GM19452 (cell line): ENCODE measurements around the gene CHRNA5.
A peak's percentile ranks its signal among the peaks of the same experiment; 100 is the strongest.
"Not testable (repeated sequence)": the region's sequence is repeated elsewhere in the genome, so short reads cannot be mapped to it uniquely, and the experiment has no call there.

Experiments
- ATAC-seq: cut with Tn5 transposase; IDR thresholded peaks from one replicate; pipeline ENCODE4 v1.9.1; 2021; ENCODE audit not compliant: unreplicated experiment

The CHRNA5 gene

GRCh38 chr15:78565097-78565950, at the start of gene CHRNA5:
Gene CHRNA5 (plus strand): TSS chr15:78565520. CDS start chr15:78565720, 200 bp downstream.
- ATAC-seq: peak; percentile 70

GRCh38 chr15:78520035-78520434, 45.3 kb upstream of the CHRNA5 start:
- not testable (repeated sequence) for ATAC-seq

GRCh38 chr15:78524230-78524629, 41.1 kb upstream of the CHRNA5 start:
- no peak for ATAC-seq

- ATAC-seq: no peak
These were observed 38.0 kb upstream of the CHRNA5 start for GRCh38 chr15:78527325-78527724.

- ATAC-seq: no peak
These were observed 32.0 kb upstream of the CHRNA5 start for GRCh38 chr15:78533331-78533730.

GRCh38 chr15:78536134-78536533, 29.2 kb upstream of the CHRNA5 start:
- no peak for ATAC-seq

- ATAC-seq: no peak
These were observed 27.9 kb upstream of the CHRNA5 start for GRCh38 chr15:78537266-78537905.

- ATAC-seq: no peak
These were observed 27.0 kb upstream of the CHRNA5 start for GRCh38 chr15:78538358-78538757.

GRCh38 chr15:78539464-78540140, 25.7 kb upstream of the CHRNA5 start:
- ATAC-seq: not testable (repeated sequence)

GRCh38 chr15:78540141-78540870, 25.0 kb upstream of the CHRNA5 start, which contains the start of gene PSMA4:
Gene PSMA4 (plus strand): TSS chr15:78540444. CDS start chr15:78541928, 1,484 bp downstream.
- ATAC-seq: peak; percentile 77

GRCh38 chr15:78540871-78541743, 24.2 kb upstream of the CHRNA5 start:
- ATAC-seq: no peak

- ATAC-seq: no peak
These were observed 23.6 kb upstream of the CHRNA5 start for GRCh38 chr15:78541744-78542034.

- ATAC-seq: no peak
These were observed 22.7 kb upstream of the CHRNA5 start for GRCh38 chr15:78542647-78543046.

- no peak for ATAC-seq
These were observed 15.1 kb upstream of the CHRNA5 start for GRCh38 chr15:78550194-78550593.

- ATAC-seq: no peak
These were observed 14.5 kb upstream of the CHRNA5 start for GRCh38 chr15:78550815-78551214.

GRCh38 chr15:78551902-78552301, 13.4 kb upstream of the CHRNA5 start:
- ATAC-seq: no peak

- no peak for ATAC-seq
These were observed 12.7 kb upstream of the CHRNA5 start for GRCh38 chr15:78552597-78552996.

- not testable (repeated sequence) for ATAC-seq
These were observed 5.1 kb upstream of the CHRNA5 start for GRCh38 chr15:78560201-78560600.

- ATAC-seq: no peak
These were observed 3.8 kb upstream of the CHRNA5 start for GRCh38 chr15:78561490-78561889.

GRCh38 chr15:78563092-78563491, 2.2 kb upstream of the CHRNA5 start:
- ATAC-seq: no peak
